SH-SY5Y (cell line): Measurements from ENCODE around the gene IFIH1.

Experiments
- GATA2 ChIP-seq: IDR thresholded peaks from 2 replicates; pipeline ENCODE4 v1.6.1; 2011; ENCODE audit warnings: mild to moderate bottlenecking, low read depth, low read length
- GATA3 ChIP-seq: IDR thresholded peaks from 2 replicates; pipeline ENCODE4 v1.6.1; 2011; ENCODE audit warnings: low read depth, mild to moderate bottlenecking, low read length, moderate library complexity

DNA sequence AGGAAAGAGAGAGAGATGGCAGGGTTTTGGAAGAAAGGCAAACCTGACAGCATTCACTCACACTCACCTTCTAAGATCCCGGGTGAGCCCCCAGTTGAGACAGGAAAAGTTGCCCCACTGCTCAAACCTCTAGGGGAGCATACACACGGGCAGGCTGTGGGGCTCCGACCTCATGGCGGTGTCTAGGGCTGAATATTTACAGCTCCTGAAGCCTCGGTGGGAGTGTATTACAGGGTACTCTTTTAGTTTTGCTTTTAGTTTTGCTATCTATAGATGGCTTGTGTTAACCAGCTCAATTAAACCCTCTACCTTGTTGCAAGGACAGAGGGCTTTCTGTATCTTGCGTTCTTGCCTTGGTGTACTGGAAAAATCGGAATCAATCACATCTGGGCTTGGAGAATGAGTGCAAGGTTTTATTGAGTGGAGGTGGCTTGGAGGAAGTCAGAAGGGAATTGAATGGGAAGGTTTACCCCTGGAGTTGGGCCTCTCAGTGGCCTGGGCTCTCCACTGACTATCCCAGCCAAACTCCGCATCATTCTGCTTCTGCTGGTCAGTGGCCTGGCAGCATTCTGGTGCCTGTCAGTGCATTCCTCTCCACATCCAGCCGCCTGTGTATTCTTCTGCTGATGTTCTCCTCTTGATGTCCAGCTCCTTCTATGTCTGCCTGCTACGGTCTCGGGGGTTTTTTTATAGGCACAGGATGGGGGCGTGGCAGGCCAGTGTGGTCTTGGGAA is 10.1 kb upstream of the IFIH1 start:
- no peak for TF ChIP-seq GATA2
- no peak for TF ChIP-seq GATA3
